Pancreas (tissue), 10 donors: ENCODE measurements around the gene ALK. TPM values are rescaled to one million over a fixed set of nuclear protein-coding genes. Genes with fewer than 3 reads are reported as not detected.

ENCODE experiments used
- ATAC-seq, 4 donors: fragments of 200-7000 bp; cut with Tn5 transposase; one replicate each; pipeline versions ENCODE4 v1.8.0 to v1.9.1; 2020; ENCODE audit warnings: mild to moderate bottlenecking in 4 of 4, moderate library complexity in 4 of 4
- DNase-seq, 6 donors: peaks; one replicate each; pipeline ENCODE4 v3.0.0-alpha.2; 2020
- FAIRE-seq: peaks from 2 replicates; lab custom pipeline; 2012; peaks lifted over from hg19 to GRCh38; lab: Jason Lieb, UNC
- H3K27ac ChIP-seq, 4 donors: fragments of 200-600 bp; sonication (generic); 1 replicate in 3 of 4; 2 replicates in 1 of 4; pipeline versions ENCODE4 v1.5.0 to v1.8.0; 2020
- H3K27me3 ChIP-seq, 4 donors: fragments of 200-600 bp; one replicate each; pipeline ENCODE4 v1.8.0; 2021
- H3K36me3 ChIP-seq, 3 donors: fragments of 200-600 bp; sonication (generic) in 1 of 3; one replicate each; pipeline versions ENCODE4 v1.5.0 to v1.8.0; 2020 to 2021
- H3K4me1 ChIP-seq, 3 donors: fragments of 200-600 bp; one replicate each; pipeline ENCODE4 v1.8.0; 2021
- H3K4me3 ChIP-seq, 4 donors: fragments of 200-600 bp; sonication (generic) in 2 of 4; one replicate each; pipeline versions ENCODE4 v1.5.0 to v1.8.0; 2020 to 2021
- H3K9me3 ChIP-seq, 4 donors: fragments of 200-600 bp; one replicate each; pipeline ENCODE4 v1.8.0; 2021
- CTCF ChIP-seq, 4 donors: fragments of 200-600 bp; sonication (generic) in 3 of 4; IDR thresholded peaks; one replicate each; pipeline versions ENCODE4 v1.5.0 to v1.8.0; 2021; ENCODE audit warnings: antibody characterized with exemption in 4 of 4
- WGBS, 2 donors: extraction: QIAGEN DNeasy Blood & Tissue Kit; methylation state at CpG; one replicate each; pipeline ENCODE4 v1.1.7; 2013; 5-methylcytosine and 5-hydroxymethylcytosine counted together
- intact Hi-C, 3 donors: fragments of 100-400 bp; cut with DNase I; formaldehyde crosslinking; loops; one replicate each; pipeline versions ENCODE4 v1.11.1 to v1.14.2; 2022
- polyA plus RNA-seq, 2 donors: library from polyadenylated mRNA; stranded (reverse); fragments of 200-250 nt; gene quantifications; one replicate each; pipeline ENCODE4 v1.2.3, GENCODE V29; 2013
- total RNA-seq, 6 donors: library from RNA; stranded (reverse); fragmentation: NEBNext Ultra II Directional in 4 of 6; extraction: Animal tissue kit (Norgen Biotek cat#: 25700) in 4 of 6; gene quantifications; one replicate each; pipeline versions ENCODE4 v1.2.1 to v1.2.4, GENCODE V29; 2021 to 2023
- donor health status: healthy with polysubstance abuse.
- donor health status: DM: no; HTN: no; CAD: no; lungs with moderate emphysema.
- donor health status: DM: no; HTN: no; CAD: no.
- donor health status: control.
- donor health status: control.
- donor health status: Bipolar disorder and iron deficiency.
- donor health status: DM: yes; HTN: yes; CAD: no.
- donor health status: DM: no; HTN: no; CAD: no.
- donor health status: DM: no; HTN: no; CAD: no.
- donor health status: DM: yes; HTN: yes; CAD: no.

ALK gene
- total and polyA plus RNA-seq, 8 donors: 0.05 to 0.17 (median 0.09) TPM; not detected in 2

GRCh38 chr2:29726976-29727375 lies 194.4 kb downstream of the ALK start:
- WGBS, 2 donors: 47 to 58% methylated on average over 2 of the region's 2 CpGs
- Histone ChIP-seq H3K9me3 (no peaks in the 10 kb centered on the region), H3K27ac (no peak overlapping the region), H3K27me3 (no peaks in the 10 kb centered on the region), H3K4me3 (no peak overlapping the region), H3K4me1 (peaks cover 0 to 13% (median 7%) of the 10 kb centered on the region in 3 donors), H3K36me3 (no peaks in the 10 kb centered on the region)
- intact Hi-C loops: no loop called here
- DNase-seq: no peak
- no peak for TF ChIP-seq CTCF (IDR thresholded peaks at IDR 0.05)
- no peak for ATAC-seq
- FAIRE-seq: no peak

GRCh38 chr2:29725610-29726009 lies 195.8 kb downstream of the ALK start:
- Histone ChIP-seq H3K27me3 (no peaks in the 10 kb centered on the region), H3K4me1 (peaks cover 0 to 13% (median 7%) of the 10 kb centered on the region in 3 donors), H3K36me3 (no peaks in the 10 kb centered on the region), H3K4me3 (no peak overlapping the region), H3K27ac (no peak overlapping the region), H3K9me3 (no peaks in the 10 kb centered on the region)
- FAIRE-seq (no peak), DNase-seq (no peak), ATAC-seq (no peak)
- intact Hi-C loops: no loop called here
- WGBS, 2 donors: 49 to 50% methylated on average over 2 of the region's 2 CpGs
- TF ChIP-seq CTCF (IDR thresholded peaks at IDR 0.05): no peak

GRCh38 chr2:29724282-29724681 lies 197.1 kb downstream of the ALK start:
- Histone ChIP-seq H3K9me3 (no peaks in the 10 kb centered on the region), H3K36me3 (no peaks in the 10 kb centered on the region), H3K27me3 (no peaks in the 10 kb centered on the region), H3K27ac (no peak overlapping the region), H3K4me1 (peaks cover 0 to 13% (median 7%) of the 10 kb centered on the region in 3 donors), H3K4me3 (no peak overlapping the region)
- intact Hi-C loops: no loop called here
- ATAC-seq: peak in 1 of 4 donors; percentile 29
- no peak for DNase-seq
- WGBS, 2 donors: 80 to 87% methylated on average over 3 of the region's 3 CpGs
- TF ChIP-seq CTCF (IDR thresholded peaks at IDR 0.05): no peak
- no peak for FAIRE-seq

GRCh38 chr2:29723255-29724001 lies 198.0 kb downstream of the ALK start:
- H3K4me1 ChIP-seq: peaks cover 0 to 13% (median 7%) of the 10 kb centered on the region in 3 donors
- ATAC-seq (peak; percentile 84 to 90 (median 86)), DNase-seq (peak in 2 of 6 donors; percentile 9 to 37), FAIRE-seq (no peak)
- intact Hi-C loops: no loop called here
- no peaks in the 10 kb centered on the region for H3K27me3 ChIP-seq
- H3K36me3 ChIP-seq: no peaks in the 10 kb centered on the region
- H3K4me3 ChIP-seq: no peak overlapping the region
- TF ChIP-seq CTCF (IDR thresholded peaks at IDR 0.05): no peak
- H3K27ac ChIP-seq: peak overlapping the region in 1 of 4 donors; percentile 9
- 14 to 15% methylated on average over 7 of the region's 7 CpGs for WGBS, 2 donors
- H3K9me3 ChIP-seq: no peaks in the 10 kb centered on the region

GRCh38 chr2:29719639-29720038 lies 201.7 kb downstream of the ALK start:
- Histone ChIP-seq H3K36me3 (no peaks in the 10 kb centered on the region), H3K4me1 (peaks cover 0 to 13% (median 7%) of the 10 kb centered on the region in 3 donors), H3K27me3 (no peaks in the 10 kb centered on the region), H3K4me3 (no peak overlapping the region), H3K9me3 (no peaks in the 10 kb centered on the region), H3K27ac (no peak overlapping the region)
- no peak for ATAC-seq
- intact Hi-C loops: no loop called here
- 71 to 80% methylated on average over 3 of the region's 3 CpGs for WGBS, 2 donors
- no peak for DNase-seq
- FAIRE-seq: no peak
- no peak for TF ChIP-seq CTCF (IDR thresholded peaks at IDR 0.05)
